Caco-2 (cell line): ENCODE data around the gene SLC9C1. TPM values are rescaled to one million over a fixed set of nuclear protein-coding genes. Genes with fewer than 3 reads are reported as not detected.

ENCODE experiments used
- BruUV-seq: library from RNA; stranded (reverse); fragments of 400-500 nt; replicated peaks from 2 replicates; lab custom pipeline; 2021; lab: Mats Ljungman, UMichigan
- CTCF ChIA-PET: fragments of 300-600 bp; sonication (Branson Sonifier 250); formaldehyde crosslinking; loops from one replicate; lab custom pipeline; 2022; ENCODE audit warnings: antibody characterized with exemption; lab: Charles Lee
- POLR2A ChIA-PET: fragments of 300-600 bp; sonication (Branson Sonifier 250); formaldehyde crosslinking; loops from one replicate; lab custom pipeline; 2022; ENCODE audit warnings: antibody characterized with exemption; lab: Charles Lee
- DNase-seq, 2 experiments: peaks; one replicate each; pipeline versions ENCODE4 v3.0.0 to v3.0.0-alpha.2; 2020 to 2022
- H3K27me3 ChIP-seq: replicated peaks from 2 replicates; pipeline ENCODE4 v1.6.0; 2011; ENCODE audit warnings: low read length; ENCODE audit not compliant: control insufficient read depth, insufficient read depth
- H3K36me3 ChIP-seq: 2 replicates; pipeline ENCODE4 v1.5.1; 2011; ENCODE audit warnings: low read length; ENCODE audit not compliant: control insufficient read depth, insufficient read depth
- H3K4me1 ChIP-seq: fragments of 250-450 bp; sonication (Bioruptor Pico); 2 replicates; pipeline ENCODE4 v1.5.1; 2020; ENCODE audit warnings: mild to moderate bottlenecking
- H3K4me3 ChIP-seq: 2 replicates; pipeline ENCODE4 v1.5.1; 2011; ENCODE audit warnings: low read depth, mild to moderate bottlenecking, control low read depth, low read length
- H3K9me3 ChIP-seq: fragments of 250-450 bp; sonication (Bioruptor Pico); 2 replicates; pipeline ENCODE4 v1.5.1; 2020; ENCODE audit warnings: mild to moderate bottlenecking, moderate library complexity
- H3K27ac Mint-ChIP-seq: one replicate; pipeline ENCODE4 v1.8.0; 2022; ENCODE audit warnings: mixed read lengths; ENCODE audit not compliant: unreplicated experiment
- H3K27me3 Mint-ChIP-seq: one replicate; pipeline ENCODE4 v1.8.0; 2022; ENCODE audit warnings: mixed read lengths; ENCODE audit not compliant: insufficient read depth, unreplicated experiment
- H3K36me3 Mint-ChIP-seq: one replicate; pipeline ENCODE4 v1.8.0; 2022; ENCODE audit warnings: mild to moderate bottlenecking, mixed read lengths; ENCODE audit not compliant: insufficient read depth, unreplicated experiment
- H3K4me1 Mint-ChIP-seq: one replicate; pipeline ENCODE4 v1.8.0; 2022; ENCODE audit warnings: low read depth, mixed read lengths; ENCODE audit not compliant: unreplicated experiment
- H3K4me3 Mint-ChIP-seq: one replicate; pipeline ENCODE4 v1.8.0; 2022; ENCODE audit warnings: mild to moderate bottlenecking, moderate library complexity, mixed read lengths; ENCODE audit not compliant: unreplicated experiment
- H3K9me3 Mint-ChIP-seq: one replicate; pipeline ENCODE4 v1.8.0; 2022; ENCODE audit warnings: mixed read lengths; ENCODE audit not compliant: unreplicated experiment
- CTCF ChIP-seq, 2 experiments: fragments of 200-600 bp in 1 of 2; IDR thresholded peaks; 1 replicate in 1 of 2; 2 replicates in 1 of 2; pipeline versions ENCODE4 v1.5.1 to v1.8.0; 2011 to 2022; ENCODE audit warnings: antibody characterized with exemption in 1 of 2, control low read depth in 1 of 2, inconsistent platforms in 1 of 2, low read depth in 1 of 2, low read length in 1 of 2, mild to moderate bottlenecking in 1 of 2, moderate library complexity in 1 of 2; ENCODE audit not compliant: insufficient read depth in 1 of 2, severe bottlenecking in 1 of 2, unreplicated experiment in 1 of 2
- intact Hi-C: fragments of 100-400 bp; cut with micrococcal nuclease; formaldehyde crosslinking; loops from one replicate; pipeline ENCODE4 v1.10.0; 2022; ENCODE audit not compliant: unreplicated experiment
- total RNA-seq: library from RNA; stranded (reverse); gene quantifications from 2 replicates; pipeline ENCODE4 v1.2.3, GENCODE V29; 2022

SLC9C1 gene
- total RNA-seq, 1 experiment from 2014 or later = not detected

DNA sequence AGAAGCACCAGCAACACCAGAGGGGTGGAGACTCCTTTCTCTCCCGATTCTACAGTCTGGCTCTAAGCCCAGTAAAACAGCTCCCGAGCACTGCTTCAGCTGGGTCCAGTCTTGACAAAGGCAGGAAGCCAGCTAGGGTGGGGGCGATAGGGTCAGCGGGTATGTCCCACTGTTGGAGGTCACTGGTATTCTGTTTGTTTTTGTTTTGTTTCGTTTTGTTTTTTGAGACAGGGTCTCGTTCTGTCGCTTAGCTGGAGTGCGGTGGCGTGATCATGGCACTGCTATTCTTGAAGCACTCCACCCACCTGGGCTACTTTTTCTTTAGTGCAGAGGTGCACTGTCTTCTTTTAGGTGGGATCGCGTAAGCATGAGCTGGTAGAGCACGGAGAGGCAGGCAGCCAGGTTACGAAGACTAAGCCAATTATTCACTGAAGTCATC is 177.2 kb downstream of the SLC9C1 start:
- Histone ChIP-seq H3K36me3 (peaks cover 7% of the 10 kb centered on the region), H3K4me1 (peaks cover 3% of the 10 kb centered on the region; the same call in 1 of the 2 replicates), H3K27me3 (no peaks in the 10 kb centered on the region), H3K4me3 (no peak overlapping the region), H3K9me3 (no peaks in the 10 kb centered on the region)
- TF ChIP-seq CTCF (IDR thresholded peaks at IDR 0.05; ENCODE audit: insufficient read depth in 1 of 2, low read depth in 1 of 2, low read length in 1 of 2, severe bottlenecking in 1 of 2, unreplicated experiment in 1 of 2) = no peak
- Mint-ChIP-seq H3K4me3 (no peak overlapping the region), H3K27ac (no peak overlapping the region), H3K4me1 (peaks cover 7% of the 10 kb centered on the region), H3K27me3 (no peaks in the 10 kb centered on the region), H3K9me3 (no peaks in the 10 kb centered on the region), H3K36me3 (peaks cover 88% of the 10 kb centered on the region)
- BruUV-seq = no TSS peak
- POLR2A ChIA-PET = no interaction called here
- DNase-seq = no peak
- intact Hi-C loops = no loop called here
- CTCF ChIA-PET = interaction anchor here (0.6 kb wide), 1 partner anchor 18 kb away, joined by 3 read pairs; no protein-coding TSS in a partner anchor

- Histone ChIP-seq H3K4me1 (no peaks in the 10 kb centered on the region), H3K36me3 (peaks cover 7% of the 10 kb centered on the region), H3K4me3 (no peak overlapping the region), H3K9me3 (no peaks in the 10 kb centered on the region), H3K27me3 (no peaks in the 10 kb centered on the region)
- Mint-ChIP-seq H3K4me3 (no peak overlapping the region), H3K4me1 (peaks cover 7% of the 10 kb centered on the region), H3K9me3 (no peaks in the 10 kb centered on the region), H3K27ac (no peak overlapping the region), H3K36me3 (peaks cover 97% of the 10 kb centered on the region), H3K27me3 (no peaks in the 10 kb centered on the region)
- ChIA-PET POLR2A (no interaction called here), CTCF (interaction anchor here (0.6 to 1.2 kb wide), 2 partner anchors 13 to 17 kb away, joined by 3 read pairs; no protein-coding TSS in a partner anchor)
- no peak for TF ChIP-seq CTCF (IDR thresholded peaks at IDR 0.05; ENCODE audit: insufficient read depth in 1 of 2, low read depth in 1 of 2, low read length in 1 of 2, severe bottlenecking in 1 of 2, unreplicated experiment in 1 of 2)
- no TSS peak for BruUV-seq
- no peak for DNase-seq
- intact Hi-C loops = no loop called here
Observed at GRCh38 chr3:112115806-112116383, 178.1 kb downstream of the SLC9C1 start.

- Histone ChIP-seq H3K4me1 (no peaks in the 10 kb centered on the region), H3K27me3 (no peaks in the 10 kb centered on the region), H3K9me3 (no peaks in the 10 kb centered on the region), H3K36me3 (peaks cover 7% of the 10 kb centered on the region), H3K4me3 (no peak overlapping the region)
- no TSS peak for BruUV-seq
- no peak for DNase-seq
- TF ChIP-seq CTCF (IDR thresholded peaks at IDR 0.05; ENCODE audit: insufficient read depth in 1 of 2, low read depth in 1 of 2, low read length in 1 of 2, severe bottlenecking in 1 of 2, unreplicated experiment in 1 of 2) = no peak
- ChIA-PET CTCF (interaction anchor here (1.2 kb wide), 1 partner anchor 12 kb away, joined by 3 read pairs; no protein-coding TSS in a partner anchor), POLR2A (no interaction called here)
- no peak overlapping the region for H3K4me3 Mint-ChIP-seq
- intact Hi-C loops = no loop called here
- H3K9me3 Mint-ChIP-seq = no peaks in the 10 kb centered on the region
- H3K36me3 Mint-ChIP-seq = peaks cover 98% of the 10 kb centered on the region
- no peaks in the 10 kb centered on the region for H3K27me3 Mint-ChIP-seq
- peaks cover 7% of the 10 kb centered on the region for H3K4me1 Mint-ChIP-seq
- H3K27ac Mint-ChIP-seq = peak overlapping the region; percentile 22
Observed at GRCh38 chr3:112115161-112115739, 178.8 kb downstream of the SLC9C1 start.
